Hematopoietic multipotent progenitor cell treated with erythropoietin and hydrocortisone succinate and interleukin-3 and kit ligand, for 6 days (in vitro differentiated cells): ENCODE measurements around the gene KCNK15.

Experiments used
- DNase-seq: peaks from one replicate; pipeline ENCODE4 v3.0.0-alpha.2; 2015

KCNK15 gene

DNA sequence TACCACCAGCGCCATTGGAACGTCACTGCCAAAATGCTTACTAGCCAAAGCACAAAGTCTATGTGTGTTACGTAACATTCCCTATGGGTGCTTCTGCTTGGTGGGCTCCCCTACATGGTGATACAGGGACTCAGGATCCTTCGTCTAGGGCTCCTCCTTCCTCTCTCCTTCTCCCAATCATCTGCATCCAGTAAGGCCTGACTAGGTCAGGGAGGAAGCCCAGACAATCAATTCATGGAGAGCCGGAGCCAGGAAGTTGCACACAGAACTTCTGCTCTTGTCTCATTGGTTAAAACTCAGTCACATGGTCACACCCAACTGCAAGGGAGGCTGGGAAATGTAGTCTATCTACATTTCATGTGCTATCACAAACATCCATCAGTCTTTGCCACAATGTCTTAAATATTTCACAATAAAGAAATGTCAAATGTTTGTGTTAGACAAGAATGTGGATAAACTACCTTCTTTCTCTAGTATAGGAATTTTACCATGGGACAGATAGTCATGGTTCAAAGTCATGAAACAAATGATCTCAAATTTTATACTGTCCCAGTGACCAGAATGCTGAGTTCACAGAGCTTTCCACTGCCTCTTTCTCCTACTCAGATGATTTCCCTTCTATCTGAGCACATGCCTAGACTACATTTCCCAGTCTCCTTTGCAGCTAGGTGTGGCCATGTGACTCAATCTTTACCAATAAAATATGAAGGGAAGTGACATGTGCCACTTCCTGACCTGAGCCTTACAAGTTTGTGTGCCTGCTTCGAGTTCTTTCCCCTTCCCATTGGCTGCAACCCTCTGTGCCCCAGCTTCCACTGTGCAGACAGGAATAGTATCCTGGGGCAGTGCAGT is 9.3 kb upstream of the KCNK15 start:
- DNase-seq = peak; percentile 89

DNA sequence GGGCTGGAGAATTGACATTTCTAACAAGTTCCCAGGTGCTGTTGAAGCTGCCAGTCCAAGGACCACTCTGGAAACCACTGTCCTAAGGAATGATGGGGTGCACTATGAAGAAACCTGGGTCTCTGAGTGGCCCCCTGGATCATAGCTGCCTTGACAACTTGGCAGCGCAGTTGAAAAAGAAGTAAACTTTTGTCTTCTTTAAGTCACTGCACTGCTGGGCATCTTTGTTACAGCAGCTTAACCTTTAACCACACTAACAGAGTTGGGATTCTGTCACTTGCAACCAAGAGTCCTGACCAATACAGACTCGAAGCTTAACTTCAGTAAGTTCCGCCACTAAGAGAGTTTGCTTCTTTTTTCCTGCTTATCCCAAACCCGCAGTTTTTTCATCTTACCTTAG is 8.5 kb upstream of the KCNK15 start:
- DNase-seq = no peak

DNA sequence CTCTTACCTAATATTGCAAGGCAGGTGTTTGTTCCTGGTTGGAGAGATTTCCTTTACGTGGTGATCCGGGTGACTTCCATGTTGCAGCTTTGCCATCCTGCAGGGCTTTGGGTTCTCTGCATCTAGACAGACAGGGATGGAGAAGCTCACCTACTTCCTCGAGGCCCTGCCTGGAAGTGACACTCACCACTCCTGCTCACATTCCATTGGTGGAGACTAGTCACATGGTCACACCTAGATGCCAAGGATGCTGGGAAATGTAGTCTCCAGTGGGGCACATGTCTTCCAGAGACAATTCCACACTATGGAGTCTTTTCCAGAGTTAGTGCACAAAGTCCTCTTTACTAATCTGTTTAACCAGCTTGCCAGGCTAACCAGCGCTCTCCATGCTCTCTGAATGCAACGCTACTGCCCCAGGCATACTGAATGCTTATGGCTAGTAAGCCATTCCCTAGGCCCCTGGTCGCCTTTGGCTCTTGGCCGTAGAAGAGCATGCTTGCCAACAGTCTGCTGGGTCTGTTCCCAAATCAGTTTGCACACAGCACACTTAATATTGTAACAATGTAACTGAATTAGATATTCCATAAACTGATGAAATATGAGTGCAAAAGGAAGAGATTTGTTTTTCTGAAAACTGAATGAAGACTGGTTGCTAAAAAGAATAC is 6.7 kb upstream of the KCNK15 start:
- peak; percentile 81 for DNase-seq

DNA sequence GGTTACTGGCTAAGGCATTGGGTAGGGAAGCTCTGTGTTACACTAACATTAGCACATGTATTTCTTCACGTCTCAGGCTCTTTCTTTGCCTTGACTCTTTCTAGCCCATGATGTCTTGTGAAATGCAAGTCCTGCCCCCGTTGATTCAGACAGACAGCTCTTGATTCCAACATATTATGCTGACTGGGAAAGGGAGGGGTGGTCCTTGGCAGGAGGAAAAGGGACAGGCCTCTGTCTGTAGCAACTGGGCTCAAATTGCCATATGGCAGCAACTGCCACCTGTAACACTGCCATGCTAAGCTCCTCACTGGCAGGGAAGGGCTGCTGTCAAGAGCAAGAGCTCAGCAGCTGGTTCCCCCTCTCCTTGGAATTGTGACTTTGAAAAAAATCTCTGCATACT is 5.7 kb upstream of the KCNK15 start:
- no peak for DNase-seq

DNA sequence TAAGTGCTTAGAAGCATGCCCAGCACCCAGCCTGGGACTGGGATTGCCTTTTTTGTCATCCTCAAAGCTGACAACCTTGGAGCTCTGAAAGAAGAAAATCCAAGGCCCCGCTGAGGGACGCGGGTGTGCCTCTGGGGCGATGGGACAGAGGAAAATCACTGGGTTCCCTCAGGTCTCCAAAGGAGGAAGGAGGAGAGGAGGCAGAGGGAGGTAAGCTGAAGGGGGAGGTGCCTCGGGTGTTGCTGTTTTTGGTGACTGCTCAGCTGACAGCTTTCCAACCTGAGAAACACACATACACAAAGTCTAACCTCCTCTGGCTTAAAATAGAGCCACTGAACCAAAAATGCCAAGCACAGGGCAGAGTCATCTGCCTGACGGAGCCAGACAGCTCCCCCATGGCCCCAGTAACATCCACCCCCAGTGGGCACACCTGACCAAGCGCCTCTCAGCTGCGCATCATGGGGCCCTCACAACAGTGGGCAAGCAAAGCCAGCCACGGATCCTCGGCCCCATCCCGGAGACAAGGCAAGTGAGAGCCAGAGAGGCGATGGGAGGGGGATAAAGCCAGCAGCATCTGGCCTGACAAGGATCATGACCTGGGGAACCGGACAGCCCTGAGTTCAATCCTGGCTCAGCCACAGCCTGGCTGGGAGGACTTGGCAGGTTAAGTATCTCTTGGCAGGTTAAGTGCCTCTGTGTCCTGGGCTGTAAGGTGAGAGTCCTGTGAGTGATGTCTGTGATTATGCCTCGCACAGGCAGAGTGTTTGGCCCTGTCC is 3.2 kb upstream of the KCNK15 start:
- no peak for DNase-seq

DNA sequence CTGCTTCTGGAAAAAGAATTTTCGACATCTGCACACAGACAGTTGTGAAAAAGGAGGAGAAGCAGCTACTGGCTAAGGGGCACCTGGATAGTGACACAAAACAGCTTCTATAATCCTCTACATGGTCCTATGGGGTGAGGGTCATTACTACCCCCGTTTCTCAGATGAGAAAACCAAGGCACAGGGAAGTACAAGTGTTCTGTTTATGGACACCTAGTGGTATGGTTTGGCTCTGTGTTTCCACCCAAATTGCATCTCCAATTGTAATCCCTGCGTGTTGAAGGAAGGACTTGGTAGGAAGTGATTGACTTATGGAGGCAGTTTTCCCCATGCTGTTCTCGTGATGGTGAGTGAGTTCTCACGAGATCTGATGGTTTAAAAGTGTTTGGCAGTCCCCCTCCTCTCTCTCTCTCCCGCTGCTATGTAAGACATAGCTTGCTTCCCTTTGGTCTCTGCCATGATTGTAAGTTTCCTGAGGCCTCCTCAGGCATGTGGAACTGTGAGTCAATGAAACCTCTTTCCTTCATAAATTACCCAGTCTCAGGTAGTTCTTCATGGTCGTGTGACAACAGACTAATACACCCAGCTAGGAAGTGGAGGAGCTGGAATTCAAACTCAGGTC is 2.5 kb upstream of the KCNK15 start:
- DNase-seq = no peak

DNA sequence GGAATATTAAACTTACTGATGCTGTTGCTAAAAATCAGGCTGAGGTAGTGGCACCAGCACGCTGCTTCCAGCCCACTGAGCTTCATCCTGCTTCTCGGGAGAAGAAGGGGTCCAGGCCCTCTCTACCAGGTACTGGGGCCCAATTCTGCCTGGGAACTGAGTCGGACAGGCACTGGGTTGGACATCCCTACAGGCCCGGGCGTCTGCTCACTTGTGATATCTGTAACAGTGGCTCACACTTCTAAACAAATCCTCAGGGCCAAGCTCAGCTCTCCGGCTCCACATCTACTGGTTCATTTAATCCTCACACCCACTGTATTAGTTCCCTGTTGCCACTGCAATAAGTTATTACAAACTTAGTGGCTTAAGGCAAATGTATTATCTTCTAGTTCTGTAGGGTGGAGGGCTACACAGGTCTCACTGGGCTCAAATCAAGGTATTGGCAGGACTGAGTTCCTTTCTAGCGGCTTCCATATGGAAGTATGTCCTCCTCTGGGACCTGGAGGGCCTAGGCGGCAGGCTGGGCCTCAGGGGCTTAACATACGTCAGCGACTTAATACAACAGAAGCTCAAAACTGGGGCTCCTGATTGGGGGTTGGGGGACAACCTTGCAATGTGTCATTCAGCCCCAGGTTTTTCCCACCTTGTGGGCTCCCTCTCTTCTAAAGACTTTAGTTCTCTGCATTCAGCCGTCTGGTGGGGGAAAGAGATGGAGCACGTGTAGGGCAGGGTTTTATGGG is 1.6 kb upstream of the KCNK15 start:
- no peak for DNase-seq

DNA sequence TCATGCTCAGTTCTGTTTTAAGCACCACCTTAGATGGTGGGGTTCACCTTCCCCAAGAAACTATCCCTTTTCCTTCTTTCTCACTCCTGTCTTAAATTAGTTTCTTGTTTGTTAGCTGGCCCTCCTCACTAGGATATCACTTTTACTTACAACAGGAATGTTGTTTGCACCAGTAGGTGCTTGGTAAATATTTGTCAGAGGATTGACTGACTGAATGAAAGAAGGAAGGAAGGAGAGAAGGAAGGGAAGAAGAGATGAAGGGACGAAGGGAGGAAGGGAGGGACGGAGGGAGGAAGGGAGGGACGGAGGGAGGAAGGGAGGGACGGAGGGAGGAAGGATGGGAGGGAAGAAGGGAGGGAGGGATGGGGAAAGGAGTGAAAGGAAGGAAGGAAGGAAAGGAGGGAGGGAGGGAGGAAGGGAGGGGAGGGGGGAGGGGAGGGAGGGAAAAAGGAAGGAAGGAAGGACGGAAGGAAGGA is 505 bp upstream of the KCNK15 start:
- no peak for DNase-seq

DNA sequence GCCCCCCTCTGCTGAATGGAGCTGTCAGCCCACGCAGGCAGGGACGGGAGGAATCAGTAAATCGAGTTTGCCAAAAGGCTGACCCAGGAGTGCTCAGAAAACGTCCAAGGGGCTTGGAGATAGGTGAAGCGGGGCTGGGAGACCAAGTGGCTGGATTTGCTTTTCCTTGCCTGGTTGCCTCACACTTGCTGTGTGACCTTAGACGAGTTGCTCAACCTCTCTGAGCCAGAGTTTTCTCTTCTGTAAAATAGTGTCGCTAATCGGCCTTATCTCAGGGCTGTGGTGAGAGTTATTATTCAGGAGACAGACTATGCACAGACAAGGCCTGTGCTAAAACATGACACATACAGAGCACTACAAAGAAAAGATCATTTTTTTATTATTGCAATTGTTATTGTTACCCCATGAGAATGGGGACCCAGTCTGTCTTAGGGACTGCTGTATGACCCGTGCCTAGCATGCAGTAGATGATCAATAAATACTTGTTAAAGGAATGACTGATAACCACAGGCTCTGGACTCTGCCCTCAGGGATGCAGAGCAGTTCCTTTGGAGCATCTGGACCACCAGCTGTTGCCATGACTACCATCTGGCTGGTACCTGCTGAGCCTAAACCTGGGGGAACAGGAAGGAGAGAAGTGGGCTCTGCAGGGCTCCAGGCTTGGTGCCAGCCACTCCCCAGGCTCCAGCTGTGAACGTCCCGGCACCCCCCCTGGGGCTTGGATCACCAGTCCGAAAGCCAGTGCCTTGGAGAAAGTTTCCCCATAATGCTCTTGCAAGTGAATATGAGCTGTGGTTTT is 901 bp downstream of the KCNK15 start:
- DNase-seq = no peak

DNA sequence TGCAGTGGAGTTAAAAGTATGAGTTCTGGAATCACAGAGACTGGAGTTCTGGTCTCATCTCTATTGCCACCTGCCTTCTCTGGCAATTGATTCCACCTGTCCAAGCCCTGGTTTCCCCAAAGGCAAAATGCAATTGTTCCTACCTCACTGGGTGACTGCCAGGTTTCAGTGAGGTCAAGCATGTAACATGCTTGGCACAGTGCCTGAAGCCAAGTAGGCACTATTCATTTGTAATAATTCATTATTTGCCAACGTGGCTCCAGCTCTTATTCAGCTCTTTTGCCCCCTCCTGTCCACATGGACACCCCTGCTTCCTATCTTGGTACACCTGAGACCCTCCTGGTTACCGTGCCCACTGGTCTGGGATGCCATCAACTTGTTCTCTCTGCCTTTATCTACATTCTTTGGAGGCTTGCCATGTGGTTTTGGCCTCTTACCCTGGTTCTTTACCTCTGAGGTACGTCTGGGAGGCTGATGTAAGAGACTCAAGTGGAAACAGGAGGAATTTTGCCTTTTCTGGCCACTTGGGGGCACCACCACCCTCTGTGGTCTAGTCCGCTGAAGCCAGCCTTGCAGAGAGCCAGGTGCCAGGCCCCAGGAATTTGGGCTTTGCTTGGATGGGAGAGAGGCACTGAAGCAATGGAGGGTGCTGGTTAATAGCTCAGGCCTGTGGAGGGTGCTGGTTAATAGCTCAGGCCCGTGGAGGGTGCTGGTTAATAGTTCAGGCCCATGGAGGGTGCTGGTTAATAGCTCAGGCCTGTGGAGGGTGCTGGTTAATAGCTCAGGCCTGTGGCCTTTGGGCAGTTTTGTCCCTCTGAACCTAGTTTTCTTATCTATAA is 1.7 kb downstream of the KCNK15 start:
- peak; percentile 89 for DNase-seq

DNA sequence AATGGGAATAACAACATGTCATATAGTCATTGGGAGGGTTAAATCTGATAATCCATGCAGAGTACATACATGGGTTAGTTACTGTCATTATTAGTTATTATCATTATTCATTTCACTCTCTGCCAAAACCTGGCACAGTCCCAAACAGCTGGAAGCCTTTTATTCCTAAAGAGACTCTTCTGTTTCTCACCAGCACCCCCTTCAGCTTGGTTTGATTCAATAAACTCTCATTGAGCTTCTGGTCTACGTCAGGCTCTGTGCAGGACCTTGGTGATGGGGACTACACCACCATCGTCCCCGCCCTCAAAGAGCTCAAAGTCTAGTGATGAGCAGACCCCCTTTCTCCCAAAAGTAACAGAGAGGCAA is 2.3 kb downstream of the KCNK15 start:
- DNase-seq = peak; percentile 46

DNA sequence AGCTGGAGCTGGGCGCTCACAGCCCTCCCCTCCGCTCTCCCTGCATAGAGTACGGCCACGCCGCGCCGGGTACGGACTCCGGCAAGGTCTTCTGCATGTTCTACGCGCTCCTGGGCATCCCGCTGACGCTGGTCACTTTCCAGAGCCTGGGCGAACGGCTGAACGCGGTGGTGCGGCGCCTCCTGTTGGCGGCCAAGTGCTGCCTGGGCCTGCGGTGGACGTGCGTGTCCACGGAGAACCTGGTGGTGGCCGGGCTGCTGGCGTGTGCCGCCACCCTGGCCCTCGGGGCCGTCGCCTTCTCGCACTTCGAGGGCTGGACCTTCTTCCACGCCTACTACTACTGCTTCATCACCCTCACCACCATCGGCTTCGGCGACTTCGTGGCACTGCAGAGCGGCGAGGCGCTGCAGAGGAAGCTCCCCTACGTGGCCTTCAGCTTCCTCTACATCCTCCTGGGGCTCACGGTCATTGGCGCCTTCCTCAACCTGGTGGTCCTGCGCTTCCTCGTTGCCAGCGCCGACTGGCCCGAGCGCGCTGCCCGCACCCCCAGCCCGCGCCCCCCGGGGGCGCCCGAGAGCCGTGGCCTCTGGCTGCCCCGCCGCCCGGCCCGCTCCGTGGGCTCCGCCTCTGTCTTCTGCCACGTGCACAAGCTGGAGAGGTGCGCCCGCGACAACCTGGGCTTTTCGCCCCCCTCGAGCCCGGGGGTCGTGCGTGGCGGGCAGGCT is 4.6 kb downstream of the KCNK15 start:
- DNase-seq = peak; percentile 31

DNA sequence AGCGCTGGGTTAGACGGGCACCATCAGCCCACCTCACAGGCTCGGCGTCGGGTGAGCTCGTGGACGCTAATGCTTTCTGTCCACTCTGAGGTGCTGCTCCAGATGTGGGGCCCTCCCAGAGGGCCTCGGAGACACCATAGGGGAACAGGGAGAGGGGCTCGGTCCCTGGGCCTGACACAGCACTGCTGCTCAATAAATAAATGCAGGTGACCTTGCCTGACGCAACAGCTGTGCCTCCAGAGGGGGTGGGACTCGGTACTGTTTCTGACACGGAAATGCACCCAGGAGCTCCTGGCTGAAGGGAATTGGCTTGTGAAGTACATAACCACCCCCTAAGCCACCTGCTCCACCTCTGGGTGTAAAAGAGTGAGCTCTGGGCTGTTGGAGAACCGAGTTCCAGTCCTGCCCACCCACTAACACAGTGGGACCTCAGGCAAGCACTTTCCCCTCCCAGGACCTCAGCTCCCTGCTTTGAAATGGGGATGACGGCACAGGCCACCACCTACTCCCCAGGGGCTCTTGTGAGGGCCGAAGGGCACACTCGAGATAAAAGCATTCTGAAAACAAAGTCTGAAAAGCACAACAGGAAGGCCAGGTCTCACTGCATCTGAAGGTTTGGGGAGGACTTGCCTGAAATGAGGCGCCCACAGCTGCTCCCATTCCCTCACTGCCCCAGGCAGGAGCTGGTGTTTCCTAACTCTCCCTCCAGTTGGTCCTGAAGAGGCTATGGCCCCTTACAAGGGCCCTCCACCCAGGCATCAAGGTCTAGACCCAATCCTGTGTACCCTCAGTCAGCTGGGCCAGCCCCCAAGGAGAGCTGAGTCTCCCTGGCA is 6.7 kb downstream of the KCNK15 start:
- DNase-seq = no peak

DNA sequence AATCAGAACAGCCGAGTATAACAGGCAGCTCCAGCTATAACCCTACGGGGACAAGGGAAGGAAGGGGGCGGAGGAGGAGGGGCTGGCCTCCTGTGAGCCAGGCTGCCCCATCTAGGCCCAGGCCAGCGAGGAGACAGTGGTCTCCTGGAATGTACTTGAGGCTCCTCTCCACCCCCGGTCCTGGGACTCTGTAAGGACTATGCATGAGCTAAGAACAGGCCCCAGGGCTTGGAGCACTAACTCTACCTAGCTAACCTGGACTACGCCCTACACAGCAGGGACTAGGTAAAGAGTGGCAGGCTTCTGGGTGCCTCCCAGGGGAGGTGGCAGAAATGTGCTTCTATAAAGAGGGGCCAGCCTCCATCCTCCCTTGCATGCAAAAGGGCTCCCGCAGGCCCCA is 8.9 kb downstream of the KCNK15 start:
- DNase-seq = no peak

DNA sequence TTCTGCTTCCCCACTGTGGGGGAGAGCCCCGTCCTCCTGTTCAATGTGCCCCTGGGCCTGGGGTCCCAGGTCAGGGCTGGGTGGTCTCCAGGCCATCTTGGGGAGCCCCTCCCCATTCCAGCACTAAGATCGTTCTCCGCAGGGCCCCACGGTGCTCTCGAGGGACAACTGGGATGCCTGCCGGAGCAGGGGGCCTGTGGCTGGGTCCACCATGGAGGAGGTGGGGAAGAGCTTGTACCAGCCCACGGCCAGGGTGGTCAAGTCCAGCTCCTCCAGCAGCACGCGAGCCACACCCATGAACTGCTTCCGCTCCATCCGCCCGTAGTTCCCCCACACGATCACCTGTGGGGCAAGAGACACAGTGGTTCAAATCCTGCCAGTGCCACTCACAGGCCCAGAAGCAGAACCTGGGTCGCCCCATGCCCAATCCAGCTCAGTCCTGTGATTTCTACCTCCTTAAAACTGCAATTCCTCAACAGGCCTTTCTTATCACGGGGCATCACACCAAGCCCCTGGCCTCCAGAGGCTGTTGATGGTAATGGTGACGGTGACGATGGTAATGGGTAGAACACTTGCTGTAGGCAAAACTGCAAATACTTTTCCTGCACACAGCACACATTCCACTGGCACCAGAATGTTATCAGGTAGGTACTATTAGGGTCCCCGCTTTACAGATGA is 10.5 kb downstream of the KCNK15 start:
- DNase-seq = no peak

DNA sequence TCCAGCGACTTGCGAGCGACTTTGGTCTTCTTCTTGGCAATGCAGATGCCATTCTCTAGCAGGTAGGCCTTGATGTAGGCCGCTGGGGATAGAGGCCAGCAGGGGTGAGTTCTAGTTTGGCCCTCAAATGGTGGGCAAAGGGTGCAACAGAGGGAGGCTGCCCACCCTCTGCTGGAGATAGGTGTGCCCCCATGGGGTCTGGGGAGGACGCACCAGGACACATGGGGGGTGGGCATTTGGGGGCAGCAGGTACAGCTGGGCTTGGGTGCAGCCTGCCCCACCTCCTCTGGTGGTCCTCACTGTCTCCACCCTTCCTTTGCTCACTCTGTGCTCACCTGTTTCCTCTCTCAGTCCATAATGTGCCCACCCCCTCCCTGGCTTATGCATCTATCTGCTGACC is 11.3 kb downstream of the KCNK15 start:
- no peak for DNase-seq

DNA sequence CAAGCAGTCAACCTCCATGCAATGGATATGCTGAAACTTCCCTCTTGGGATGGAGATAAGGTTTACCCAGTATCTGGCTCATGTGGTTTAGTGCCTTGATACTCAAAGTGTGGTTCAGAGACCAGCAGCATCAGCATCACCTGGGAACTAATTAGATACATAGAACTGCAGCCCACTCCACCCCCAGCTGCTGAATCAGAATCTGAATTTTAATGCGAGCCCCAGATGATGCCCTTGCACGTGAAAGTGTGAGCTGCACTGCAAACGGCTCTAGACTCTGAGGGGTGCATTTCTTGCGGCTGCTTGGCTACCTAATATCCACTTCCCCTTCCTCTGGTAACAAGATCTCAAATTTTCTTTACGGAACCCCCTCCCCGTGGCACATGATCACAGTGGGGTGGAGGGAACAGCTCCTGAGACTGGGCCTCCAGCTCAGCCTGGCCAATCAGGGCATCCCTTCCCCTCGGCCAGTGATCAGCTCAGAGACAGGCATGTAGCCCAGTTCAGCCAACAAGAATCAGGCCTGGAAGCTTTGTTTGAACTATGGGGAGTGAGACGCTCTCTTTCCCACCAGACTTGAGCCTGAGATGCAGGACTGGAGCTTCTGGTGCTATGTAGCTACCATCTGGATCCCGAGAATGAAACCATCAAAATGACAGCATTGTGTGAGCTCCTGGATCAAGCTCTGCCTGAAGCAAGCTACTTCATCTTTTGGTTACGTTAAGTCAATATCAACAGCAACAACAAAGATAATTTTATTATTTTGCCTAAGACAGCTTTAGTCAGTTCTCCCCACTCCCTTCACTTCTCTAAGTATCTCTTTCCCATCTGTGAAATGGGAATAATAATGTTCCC is 12.8 kb downstream of the KCNK15 start:
- DNase-seq = no peak
